GM21619 (cell line): ENCODE results near the gene CDH19.
"Not testable (repeated sequence)": the region's sequence is repeated elsewhere in the genome, so short reads cannot be mapped to it uniquely, and the experiment has no call there.

ENCODE experiments used
- ATAC-seq: cut with Tn5 transposase; IDR thresholded peaks from one replicate; pipeline ENCODE4 v1.9.1; 2021; ENCODE audit not compliant: unreplicated experiment

CDH19 gene

DNA sequence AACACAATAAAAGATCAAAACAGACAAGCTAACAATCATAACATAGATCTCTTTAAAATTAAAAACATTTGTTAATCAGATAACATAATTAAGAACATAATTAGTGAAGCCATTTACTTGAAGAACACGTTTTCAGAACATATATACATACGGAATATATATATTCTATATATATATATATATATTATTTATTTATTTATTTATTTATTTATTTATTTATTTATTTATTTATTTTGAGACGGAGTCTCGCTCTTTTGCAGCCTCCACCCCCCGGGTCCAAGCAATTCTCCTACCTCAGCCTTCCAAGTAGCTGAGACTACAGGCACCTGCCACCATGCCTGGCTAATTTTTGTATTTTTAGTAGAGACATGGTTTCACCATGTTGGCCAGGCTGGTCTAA lies 137.7 kb downstream of the CDH19 start:
- ATAC-seq, result not testable (repeated sequence)

DNA sequence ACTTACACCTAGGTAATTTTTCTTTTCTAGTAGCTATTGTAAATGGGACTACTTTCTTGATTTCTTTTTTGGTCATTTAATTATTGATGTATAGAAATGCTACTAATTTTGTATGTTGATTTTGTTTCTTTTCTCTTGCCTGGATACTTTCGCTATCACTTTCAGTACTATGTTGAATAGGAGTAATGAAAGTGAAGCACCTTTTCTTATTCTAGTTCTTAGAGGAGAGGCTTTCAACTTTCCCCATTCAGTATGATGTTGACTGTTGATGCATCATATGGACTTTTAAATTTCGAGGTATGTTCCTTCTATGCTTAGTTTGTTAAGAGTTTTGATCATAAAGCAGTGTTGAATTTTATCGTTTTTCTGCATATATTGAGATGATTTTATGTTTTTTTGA lies 142.5 kb downstream of the CDH19 start:
- ATAC-seq, result no peak

DNA sequence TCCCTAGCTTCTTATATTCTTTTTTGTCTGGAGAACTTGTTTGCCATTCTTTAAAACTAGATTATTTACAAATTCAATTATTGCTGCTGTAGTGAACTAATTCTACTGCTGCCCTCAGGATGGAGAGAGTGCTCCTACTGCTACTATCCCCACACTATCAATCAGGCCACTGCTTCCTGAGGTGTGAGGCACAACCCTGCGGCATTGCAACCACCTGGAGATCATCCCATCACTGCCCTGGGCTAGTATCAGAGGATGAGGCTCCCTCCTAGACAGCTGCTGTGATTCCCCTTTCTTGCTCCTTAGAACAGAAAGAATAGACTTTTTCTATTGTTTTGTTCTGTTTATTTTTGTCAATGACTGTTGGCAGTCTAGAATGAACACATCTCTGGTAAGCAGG lies 146.6 kb downstream of the CDH19 start:
- no peak for ATAC-seq
